GM18526 (cell line): ENCODE results near the gene DGKB.

Experiments
- POLR2A ChIP-seq: IDR thresholded peaks from 3 replicates; pipeline ENCODE4 v1.6.1; 2011; ENCODE audit not compliant: insufficient read length; ENCODE audit errors: extremely low read depth

DGKB gene

DNA sequence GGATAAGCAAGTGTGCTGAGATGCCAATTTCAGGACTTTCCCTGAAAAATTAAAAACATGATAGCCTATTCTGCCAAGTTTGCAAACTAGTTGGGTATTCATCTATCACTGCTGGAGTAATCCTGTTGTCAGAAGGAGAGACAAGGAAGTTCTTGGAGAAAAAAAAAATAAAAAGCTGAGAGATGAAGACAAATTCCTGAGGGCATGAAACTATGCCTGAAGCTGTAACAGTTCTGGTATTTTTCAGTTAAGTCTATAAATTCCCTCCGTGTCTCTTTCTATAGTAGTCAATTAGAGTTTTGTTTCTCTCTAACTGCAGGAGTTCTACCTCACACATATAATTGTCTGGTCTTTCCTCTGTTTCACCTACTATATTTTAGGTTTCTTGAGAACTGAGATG, 95.7 kb downstream of the DGKB start:
- TF ChIP-seq POLR2A = no peak

DNA sequence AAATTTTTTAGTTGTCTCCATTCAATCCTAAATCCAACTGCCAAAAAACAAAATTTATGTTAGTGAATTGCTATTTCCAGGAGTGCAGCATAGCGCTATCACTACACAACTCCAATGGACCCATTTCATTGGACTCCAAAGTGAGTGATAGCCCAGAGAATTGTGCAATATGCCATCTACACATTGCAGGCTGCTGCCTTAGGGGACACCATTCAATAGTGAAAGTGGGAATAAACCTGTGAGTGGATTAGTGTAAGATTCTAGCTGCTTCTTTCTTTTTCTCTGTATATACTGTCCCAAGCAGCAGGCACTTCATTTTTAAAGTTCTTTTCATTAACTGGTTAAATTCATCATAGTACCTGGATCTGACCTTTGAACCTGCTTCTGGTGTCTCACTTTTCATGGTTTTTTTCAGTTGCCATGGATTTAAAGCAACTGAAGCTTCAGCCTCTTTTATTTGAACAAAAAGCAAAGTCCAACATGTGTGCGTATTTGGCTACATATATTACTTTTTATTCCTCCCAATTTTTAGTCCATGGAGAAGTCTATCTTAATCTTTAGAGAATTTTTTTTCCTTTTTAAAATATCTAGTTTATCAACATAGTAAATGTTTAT, 97.3 kb downstream of the DGKB start:
- no peak for TF ChIP-seq POLR2A

DNA sequence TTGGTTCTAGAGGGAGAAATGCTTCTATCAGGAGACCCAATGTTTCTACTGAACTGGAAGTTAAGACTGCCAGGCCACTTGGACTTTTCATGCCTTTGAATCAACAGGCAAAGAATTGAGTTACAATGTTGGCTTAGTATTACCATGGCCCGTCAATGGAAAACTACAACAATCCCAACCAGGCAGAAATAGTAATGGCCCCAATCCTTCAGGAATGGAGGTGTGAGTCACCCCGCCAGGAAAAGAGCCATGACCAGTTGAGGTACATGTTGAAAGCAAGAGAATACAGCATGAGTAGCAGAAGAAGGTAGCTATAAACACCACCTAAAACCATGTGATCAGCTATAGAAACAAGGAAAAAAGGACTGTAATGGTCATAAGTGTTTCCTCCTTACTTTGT, 101.9 kb downstream of the DGKB start:
- no peak for TF ChIP-seq POLR2A

DNA sequence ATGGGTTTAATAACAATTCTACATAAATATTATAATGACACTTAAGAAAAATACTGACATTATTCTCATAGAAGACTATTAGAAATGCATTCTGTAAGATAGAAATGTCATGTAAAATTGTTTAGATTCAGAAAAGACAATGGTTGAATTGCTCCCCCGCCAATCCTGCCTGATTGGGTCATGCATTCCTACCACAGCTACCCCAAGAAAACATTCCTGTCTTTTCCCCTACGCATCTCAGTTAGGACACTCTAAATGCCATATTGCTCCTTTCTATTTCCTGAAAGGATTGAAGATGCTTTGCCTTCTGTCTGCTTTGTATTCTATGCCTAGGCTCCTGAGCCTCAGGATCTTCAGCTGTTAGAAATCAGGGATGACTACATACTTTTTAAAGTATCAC, 109.4 kb downstream of the DGKB start:
- no peak for TF ChIP-seq POLR2A

DNA sequence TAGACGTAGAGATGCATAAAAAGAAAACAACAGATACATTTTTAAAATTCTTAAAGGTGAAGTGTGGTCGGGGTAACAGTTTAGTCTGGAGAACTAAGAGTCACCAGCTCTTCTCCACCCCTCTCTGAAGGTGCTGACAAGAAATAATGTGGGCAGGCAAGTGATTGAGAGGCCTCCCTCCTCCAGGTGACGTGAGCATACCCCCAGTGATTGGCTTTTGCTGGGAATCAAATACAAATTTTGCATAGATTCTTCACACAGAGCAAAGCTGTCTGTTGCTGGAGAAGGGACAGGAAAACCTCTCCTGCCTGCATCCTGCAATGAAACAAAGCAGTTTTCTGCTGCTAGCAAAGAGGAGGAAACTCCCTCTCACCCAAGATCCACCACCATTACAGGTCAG, 115.0 kb downstream of the DGKB start:
- TF ChIP-seq POLR2A = no peak

DNA sequence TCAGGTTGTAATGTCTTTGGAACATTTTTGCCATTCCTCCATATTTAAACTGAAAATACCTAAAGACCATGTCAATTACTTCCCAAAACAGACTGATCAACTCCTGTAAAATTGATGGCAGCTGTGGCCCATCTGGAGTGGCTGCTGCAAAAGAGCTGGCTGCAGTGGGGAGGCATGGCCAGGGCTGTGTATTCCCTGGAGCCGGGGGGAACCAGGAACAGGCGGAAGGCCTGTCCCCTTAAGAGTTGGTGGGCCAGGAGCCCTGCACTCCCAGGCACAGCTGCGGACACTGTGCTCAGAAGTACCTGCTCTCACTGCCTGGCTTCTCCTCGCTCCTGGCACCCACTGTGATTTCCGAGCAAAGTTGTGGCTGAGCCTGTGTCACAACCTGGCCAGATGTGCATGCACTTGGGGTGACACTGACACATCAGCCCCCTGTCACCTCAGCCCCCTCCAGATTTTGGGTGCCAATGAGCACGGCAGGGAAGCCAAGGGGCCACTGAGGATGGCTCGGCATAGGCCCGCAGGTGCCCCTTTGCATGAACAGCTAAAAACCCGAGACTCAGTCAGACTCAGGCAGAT, 116.1 kb downstream of the DGKB start:
- no peak for TF ChIP-seq POLR2A

DNA sequence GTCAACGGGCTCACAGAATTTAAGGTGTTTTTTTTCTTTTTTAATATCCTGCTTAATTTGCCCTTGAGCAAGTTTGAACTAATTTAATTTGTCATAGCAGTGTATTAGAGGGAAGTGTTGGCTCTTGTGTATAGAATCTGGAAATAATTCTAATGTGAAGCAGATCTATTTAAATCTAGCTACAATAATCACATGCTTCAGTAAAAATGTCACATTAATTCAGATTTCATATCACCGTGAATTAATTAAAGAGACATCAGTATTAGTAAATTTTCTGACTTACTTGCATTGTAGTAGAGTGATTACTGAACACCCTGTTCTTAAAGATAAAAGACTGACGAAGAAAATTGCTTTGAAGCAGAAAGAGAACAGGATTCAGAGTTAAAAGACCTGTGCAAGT, 124.7 kb downstream of the DGKB start:
- no peak for TF ChIP-seq POLR2A

DNA sequence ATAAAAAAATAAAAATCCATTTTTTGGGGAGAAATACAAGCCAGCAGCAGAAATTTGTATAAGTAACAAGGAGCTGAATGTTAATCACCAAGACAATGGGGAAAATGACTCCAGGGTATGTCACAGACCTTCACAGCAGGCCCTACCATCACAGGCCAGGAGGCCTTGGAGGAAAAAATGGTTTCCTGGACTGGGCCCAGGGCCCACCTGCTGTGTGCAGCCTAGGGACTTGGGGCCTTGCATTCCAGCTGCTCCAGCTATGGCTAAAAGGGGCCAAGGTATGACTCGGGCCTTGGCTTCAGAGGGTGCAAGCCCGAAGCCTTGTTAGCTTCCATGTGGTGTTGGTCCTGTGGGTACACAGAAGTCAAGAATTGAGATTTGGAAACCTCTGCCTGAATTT, 126.3 kb downstream of the DGKB start:
- TF ChIP-seq POLR2A = no peak

DNA sequence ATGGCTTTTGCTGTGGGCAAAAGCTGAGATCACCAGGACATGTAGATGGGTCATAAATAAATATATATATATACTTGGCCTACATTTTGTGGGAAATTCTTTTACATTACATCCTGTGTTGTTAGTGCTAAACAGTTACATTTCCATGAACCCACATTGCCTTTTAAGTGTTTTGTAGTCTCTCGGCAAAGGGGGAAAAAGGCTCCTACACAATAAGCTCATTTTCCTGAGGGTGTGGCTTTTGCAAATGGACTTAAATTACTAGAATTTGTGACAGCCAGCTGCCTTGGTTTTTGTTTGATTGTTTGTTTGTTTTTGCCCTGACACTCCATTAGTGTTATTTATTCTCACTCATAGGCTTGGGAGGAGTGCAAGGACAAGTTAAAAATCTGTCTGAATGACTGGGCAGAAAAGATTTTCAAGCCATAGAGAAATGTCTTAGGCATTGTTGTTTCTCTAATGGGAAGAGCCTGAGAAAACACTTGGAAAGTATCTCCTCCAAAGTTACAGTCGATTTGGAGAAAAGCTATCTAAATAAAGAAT, 128.8 kb downstream of the DGKB start:
- TF ChIP-seq POLR2A = no peak

DNA sequence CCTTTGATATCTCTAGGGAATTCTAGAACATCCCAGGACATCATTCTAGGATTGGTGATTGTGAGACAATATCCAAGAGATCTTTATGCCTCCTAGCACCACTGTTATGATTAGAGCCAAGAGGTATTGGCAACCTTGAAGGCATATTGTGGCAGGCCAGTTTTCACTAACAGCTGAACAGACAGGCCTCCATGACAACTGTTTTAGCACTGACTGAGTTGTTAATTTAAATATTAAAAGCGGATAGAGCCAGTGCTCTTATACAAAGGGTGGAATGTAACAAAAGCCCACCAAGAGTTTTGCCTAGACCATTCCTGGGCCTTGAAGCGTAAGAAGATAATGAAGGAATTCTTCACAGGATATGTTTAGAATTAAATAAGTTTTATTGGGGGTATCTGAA, 131.9 kb downstream of the DGKB start:
- TF ChIP-seq POLR2A = no peak

DNA sequence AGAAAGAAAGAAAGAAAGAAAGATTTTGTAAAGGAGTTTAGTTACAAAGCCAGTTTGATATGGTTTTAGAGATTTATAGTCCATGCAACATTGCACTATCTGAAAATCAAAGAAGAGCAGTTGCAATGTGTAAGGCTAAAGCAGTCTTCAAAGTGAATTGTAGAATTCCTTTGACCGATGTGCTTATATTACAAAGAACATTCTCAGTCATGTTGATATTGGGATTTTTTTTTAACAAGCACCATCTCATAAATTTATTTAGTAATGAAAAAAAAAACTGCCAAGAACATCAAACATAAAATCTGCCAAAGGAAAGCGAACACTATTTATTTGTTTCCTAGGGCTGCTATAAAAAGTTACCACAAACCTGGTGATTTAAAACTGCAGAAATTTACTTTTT, 133.3 kb downstream of the DGKB start:
- TF ChIP-seq POLR2A = no peak

DNA sequence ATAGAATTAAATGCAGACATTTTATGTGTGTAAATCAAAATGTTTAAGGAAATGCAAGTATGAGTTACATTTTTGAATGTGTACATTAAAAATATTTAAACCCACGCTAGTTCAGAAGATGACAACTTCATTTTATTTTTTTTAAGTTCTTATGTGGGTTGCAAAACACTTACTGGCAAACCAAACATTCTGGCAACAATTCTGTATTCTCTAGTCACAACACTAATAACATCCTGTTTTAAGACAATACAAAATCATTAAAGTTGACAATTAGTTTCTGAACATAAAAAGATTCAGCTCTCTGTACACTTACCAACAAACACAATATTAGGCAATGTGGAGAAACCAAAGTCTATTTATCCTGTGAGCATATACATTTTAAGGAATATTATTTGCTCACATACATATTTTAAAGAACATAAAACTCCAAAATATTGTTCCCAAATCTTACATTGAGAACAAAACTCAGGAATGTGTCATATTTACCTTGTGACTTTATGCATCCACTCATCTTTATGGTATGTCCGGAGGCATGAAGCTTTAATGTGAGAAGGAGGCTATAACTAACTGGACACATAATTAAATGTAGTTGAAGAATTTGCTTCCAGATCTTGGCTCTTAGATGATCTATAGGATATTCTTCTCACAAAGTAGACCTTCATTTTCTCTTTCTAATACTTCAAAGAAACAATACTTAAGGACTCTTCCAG, 134.7 kb downstream of the DGKB start:
- TF ChIP-seq POLR2A = no peak

DNA sequence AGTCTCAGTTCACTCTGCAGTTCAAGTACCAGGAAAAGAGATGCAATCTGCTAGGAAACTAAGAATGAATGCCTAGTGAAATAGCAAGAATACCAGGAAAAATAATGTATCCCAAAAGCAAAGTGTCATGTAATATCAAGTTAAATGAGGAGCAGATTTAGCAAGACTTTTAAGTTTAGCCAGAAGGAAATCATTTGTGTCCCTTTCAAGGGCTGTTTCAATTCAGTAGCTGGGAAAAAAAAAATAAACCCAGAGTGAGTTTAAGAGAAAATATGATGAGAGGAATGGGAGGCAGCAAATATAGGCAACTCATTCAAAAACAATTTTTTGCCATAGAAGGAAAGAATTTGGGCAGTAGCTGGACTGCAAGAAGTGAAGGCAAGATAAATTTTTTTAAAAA, 135.8 kb downstream of the DGKB start:
- TF ChIP-seq POLR2A = no peak

DNA sequence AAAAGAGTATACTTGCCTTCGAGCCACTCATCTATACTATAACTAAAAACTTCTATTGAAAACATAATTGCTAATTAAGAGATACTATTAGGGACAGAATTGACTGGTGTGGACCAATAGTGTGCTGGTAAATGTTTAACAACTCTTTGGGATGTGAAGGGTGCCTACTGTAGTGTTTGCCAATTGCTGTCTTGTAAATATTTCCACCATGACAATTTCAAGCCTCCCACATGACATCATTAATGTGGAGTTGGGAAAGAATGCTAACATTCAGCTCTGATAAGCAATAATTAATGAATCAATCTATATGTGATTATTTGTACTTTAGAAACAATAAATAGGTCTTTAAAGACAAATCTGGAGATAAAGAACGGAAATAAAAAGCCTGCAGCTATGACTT, 136.8 kb downstream of the DGKB start:
- no peak for TF ChIP-seq POLR2A

DNA sequence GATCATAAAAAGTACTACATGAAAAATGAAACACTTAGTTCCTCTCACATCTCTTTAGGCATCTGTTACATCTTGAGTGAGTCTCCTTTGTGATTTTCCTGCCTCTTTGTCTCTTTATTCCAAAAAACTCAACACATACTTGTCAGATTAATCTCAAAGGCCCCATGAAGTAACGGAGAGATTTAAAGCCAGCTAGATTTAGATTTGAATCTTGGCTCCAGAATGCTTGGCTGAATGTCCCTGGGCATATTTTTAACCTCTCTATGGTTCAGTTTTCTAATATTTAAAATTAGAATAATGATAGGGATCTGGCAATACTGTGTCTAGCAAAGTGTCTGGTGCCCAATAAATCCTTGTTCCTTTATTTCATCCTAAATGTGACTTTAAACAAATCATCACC, 140.0 kb downstream of the DGKB start:
- no peak for TF ChIP-seq POLR2A

DNA sequence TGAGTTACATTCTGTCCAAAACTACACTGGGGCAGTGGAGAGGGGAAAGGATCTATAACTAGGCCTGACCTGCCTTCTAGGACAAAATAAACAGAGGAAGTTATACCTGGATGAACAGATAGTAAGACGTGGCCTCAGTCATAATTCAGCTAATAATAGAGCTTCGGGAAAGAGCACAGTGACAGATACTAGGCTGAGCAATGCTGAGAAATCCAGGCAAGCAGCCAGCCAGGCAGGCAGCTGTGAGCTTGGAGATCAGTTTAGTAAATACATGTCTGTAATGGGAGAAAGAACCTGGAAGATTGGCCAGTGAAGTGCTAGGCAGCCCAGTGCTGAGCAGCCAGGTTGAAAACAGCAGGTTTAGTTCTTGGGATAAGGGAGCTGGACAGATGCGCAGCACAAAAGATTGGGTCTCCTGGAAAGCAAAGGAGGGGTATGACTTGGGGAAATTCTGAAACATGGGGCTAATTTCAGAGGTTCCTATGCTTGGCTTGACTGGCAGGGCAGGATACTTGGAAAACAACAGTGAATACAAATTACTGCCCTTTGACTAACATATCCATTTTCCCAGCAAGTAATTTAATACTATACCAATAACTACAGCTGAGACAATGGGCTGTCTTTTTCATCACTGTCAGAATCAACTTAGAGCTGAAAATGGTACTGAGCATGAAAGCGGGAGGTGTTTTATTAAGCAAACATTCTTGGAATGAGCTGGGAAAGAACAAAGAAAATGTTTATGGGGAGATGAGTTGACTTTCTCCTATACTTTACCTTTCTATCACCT, 140.8 kb downstream of the DGKB start:
- no peak for TF ChIP-seq POLR2A
